ENCODE results near the gene CWF19L2.

The CWF19L2 gene

DNA sequence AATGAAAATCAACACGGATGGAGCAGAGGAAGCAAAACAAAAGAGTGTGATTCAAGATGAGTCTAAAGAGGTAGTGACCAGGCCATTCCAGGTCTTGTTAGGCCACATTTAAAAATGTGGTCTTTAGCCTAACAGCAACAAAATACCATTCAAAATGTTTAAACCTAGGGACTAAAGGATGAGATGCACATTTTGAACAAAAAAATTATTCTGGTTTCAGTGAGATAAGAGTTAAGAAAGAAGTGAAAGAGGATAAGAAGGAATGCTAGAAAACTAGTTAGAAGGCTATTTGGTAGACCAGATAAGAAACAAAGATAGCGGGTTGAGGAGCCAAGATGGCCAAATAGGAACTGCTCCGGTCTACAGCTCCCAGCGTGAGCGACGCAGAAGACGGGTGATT lies 85.2 kb downstream of the CWF19L2 start:
- DNase-seq = no peak
- Histone ChIP-seq H3K4me1 (ENCODE audit: control extremely low read depth in 1 of 4, control insufficient read depth in 4 of 4, insufficient read depth in 4 of 4, low read length in 3 of 4) (no peaks in the 10 kb centered on the region), H3K36me3 (ENCODE audit: control insufficient read depth in 4 of 4, insufficient read depth in 4 of 4, low read length in 3 of 4) (peaks cover 0 to 2% (median 0%) of the 10 kb centered on the region in 4 experiments), H3K4me3 (ENCODE audit: control insufficient read depth in 1 of 7, extremely low read depth in 1 of 7, insufficient read depth in 4 of 7, low read depth in 2 of 7, low read length in 6 of 7) (no peak overlapping the region), H3K27ac (ENCODE audit: insufficient read depth in 1 of 2, low read depth in 1 of 2, low read length in 2 of 2, poor library complexity in 1 of 2, severe bottlenecking in 2 of 2) (no peak overlapping the region), H3K27me3 (replicated peaks in 2 of 5; ENCODE audit: control insufficient read depth in 4 of 5, insufficient read depth in 5 of 5, low read length in 4 of 5) (no peaks in the 10 kb centered on the region), H3K9me3 (ENCODE audit: control extremely low read depth in 1 of 5, control insufficient read depth in 4 of 5, insufficient read depth in 2 of 5, low read depth in 1 of 5, low read length in 4 of 5) (no peaks in the 10 kb centered on the region)
- WGBS (ENCODE audit: insufficient coverage) = 100% methylated on average over 2 of the region's 7 CpGs
- CTCF ChIA-PET = no interaction called here
- POLR2A ChIA-PET = no interaction called here

DNA sequence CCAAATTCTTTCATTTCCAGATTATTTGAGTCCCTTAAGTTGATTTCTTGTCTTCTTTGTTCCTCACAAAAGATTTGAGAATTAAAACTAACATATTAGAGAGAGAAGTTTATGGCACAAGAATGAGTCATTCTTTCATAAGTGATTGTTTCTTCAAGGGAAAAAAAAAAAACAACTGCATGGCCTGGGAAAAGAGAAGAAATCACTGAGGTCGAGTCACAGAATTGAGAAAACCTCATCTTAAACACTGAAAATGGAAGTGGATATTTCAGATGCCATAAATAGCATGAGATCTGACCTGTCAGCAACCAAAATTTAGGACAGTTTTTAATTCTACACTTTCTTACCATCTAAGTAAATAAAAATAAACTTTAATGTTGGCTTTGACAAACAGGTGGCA lies 87.2 kb downstream of the CWF19L2 start:
- no peak for DNase-seq
- no peaks in the 10 kb centered on the region for H3K27me3 ChIP-seq (replicated peaks in 2 of 5; ENCODE audit: control insufficient read depth in 4 of 5, insufficient read depth in 5 of 5, low read length in 4 of 5)
- no peaks in the 10 kb centered on the region for H3K9me3 ChIP-seq (ENCODE audit: control extremely low read depth in 1 of 5, control insufficient read depth in 4 of 5, insufficient read depth in 2 of 5, low read depth in 1 of 5, low read length in 4 of 5)
- POLR2A ChIA-PET = no interaction called here
- H3K4me1 ChIP-seq (ENCODE audit: control extremely low read depth in 1 of 4, control insufficient read depth in 4 of 4, insufficient read depth in 4 of 4, low read length in 3 of 4) = no peaks in the 10 kb centered on the region
- CTCF ChIA-PET = no interaction called here
- WGBS (ENCODE audit: insufficient coverage) = no CpG with 5 or more reads among the region's 1 CpG
- peaks cover 0 to 2% (median 0%) of the 10 kb centered on the region in 4 experiments for H3K36me3 ChIP-seq (ENCODE audit: control insufficient read depth in 4 of 4, insufficient read depth in 4 of 4, low read length in 3 of 4)
- H3K4me3 ChIP-seq (ENCODE audit: control insufficient read depth in 1 of 7, extremely low read depth in 1 of 7, insufficient read depth in 4 of 7, low read depth in 2 of 7, low read length in 6 of 7) = no peak overlapping the region
- H3K27ac ChIP-seq (ENCODE audit: insufficient read depth in 1 of 2, low read depth in 1 of 2, low read length in 2 of 2, poor library complexity in 1 of 2, severe bottlenecking in 2 of 2) = no peak overlapping the region

- DNase-seq = no peak
- ChIA-PET POLR2A (no interaction called here), CTCF (no interaction called here)
- 95% methylated on average over 4 of the region's 4 CpGs for WGBS (ENCODE audit: insufficient coverage)
- Histone ChIP-seq H3K27ac (ENCODE audit: insufficient read depth in 1 of 2, low read depth in 1 of 2, low read length in 2 of 2, poor library complexity in 1 of 2, severe bottlenecking in 2 of 2) (no peak overlapping the region), H3K9me3 (ENCODE audit: control extremely low read depth in 1 of 5, control insufficient read depth in 4 of 5, insufficient read depth in 2 of 5, low read depth in 1 of 5, low read length in 4 of 5) (peaks cover 0 to 11% (median 2%) of the 10 kb centered on the region in 5 experiments), H3K4me3 (ENCODE audit: control insufficient read depth in 1 of 7, extremely low read depth in 1 of 7, insufficient read depth in 4 of 7, low read depth in 2 of 7, low read length in 6 of 7) (no peak overlapping the region), H3K4me1 (ENCODE audit: control extremely low read depth in 1 of 4, control insufficient read depth in 4 of 4, insufficient read depth in 4 of 4, low read length in 3 of 4) (no peaks in the 10 kb centered on the region), H3K27me3 (replicated peaks in 2 of 5; ENCODE audit: control insufficient read depth in 4 of 5, insufficient read depth in 5 of 5, low read length in 4 of 5) (no peaks in the 10 kb centered on the region), H3K36me3 (ENCODE audit: control insufficient read depth in 4 of 4, insufficient read depth in 4 of 4, low read length in 3 of 4) (peaks cover 0 to 8% (median 4%) of the 10 kb centered on the region in 4 experiments)
Measured at GRCh38 chr11:107359701-107360100, 97.9 kb downstream of the CWF19L2 start.

GRCh38 chr11:107357877-107358276 lies 99.7 kb downstream of the CWF19L2 start:
- peaks cover 0 to 11% (median 2%) of the 10 kb centered on the region in 5 experiments for H3K9me3 ChIP-seq (ENCODE audit: control extremely low read depth in 1 of 5, control insufficient read depth in 4 of 5, insufficient read depth in 2 of 5, low read depth in 1 of 5, low read length in 4 of 5)
- DNase-seq = no peak
- WGBS (ENCODE audit: insufficient coverage) = no CpG with 5 or more reads among the region's 1 CpG
- ChIA-PET CTCF (no interaction called here), POLR2A (no interaction called here)
- no peak overlapping the region for H3K4me3 ChIP-seq (ENCODE audit: control insufficient read depth in 1 of 7, extremely low read depth in 1 of 7, insufficient read depth in 4 of 7, low read depth in 2 of 7, low read length in 6 of 7)
- no peaks in the 10 kb centered on the region for H3K4me1 ChIP-seq (ENCODE audit: control extremely low read depth in 1 of 4, control insufficient read depth in 4 of 4, insufficient read depth in 4 of 4, low read length in 3 of 4)
- H3K36me3 ChIP-seq (ENCODE audit: control insufficient read depth in 4 of 4, insufficient read depth in 4 of 4, low read length in 3 of 4) = peaks cover 0 to 10% (median 4%) of the 10 kb centered on the region in 4 experiments
- H3K27ac ChIP-seq (ENCODE audit: insufficient read depth in 1 of 2, low read depth in 1 of 2, low read length in 2 of 2, poor library complexity in 1 of 2, severe bottlenecking in 2 of 2) = no peak overlapping the region
- H3K27me3 ChIP-seq (replicated peaks in 2 of 5; ENCODE audit: control insufficient read depth in 4 of 5, insufficient read depth in 5 of 5, low read length in 4 of 5) = no peaks in the 10 kb centered on the region

DNA sequence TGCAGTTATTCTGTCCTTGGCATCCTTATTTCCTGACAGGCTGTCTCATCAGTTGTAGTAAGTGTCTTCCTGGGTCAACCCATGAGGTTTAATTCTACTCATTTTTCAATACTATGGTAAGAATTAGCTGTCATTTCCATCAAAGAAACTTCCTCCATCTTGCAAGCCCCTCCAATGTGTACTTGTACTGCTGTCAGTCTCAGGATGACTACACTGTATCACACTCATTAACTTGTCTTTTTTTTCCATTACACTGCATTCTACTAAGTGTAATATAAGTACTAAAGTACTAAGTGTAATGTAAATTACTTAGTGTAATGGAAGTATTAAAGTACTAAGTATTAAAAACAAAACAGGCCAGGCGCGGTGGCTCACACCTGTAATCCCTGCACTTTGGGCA lies 102.8 kb downstream of the CWF19L2 start:
- Histone ChIP-seq H3K4me1 (ENCODE audit: control extremely low read depth in 1 of 4, control insufficient read depth in 4 of 4, insufficient read depth in 4 of 4, low read length in 3 of 4) (no peaks in the 10 kb centered on the region), H3K36me3 (ENCODE audit: control insufficient read depth in 4 of 4, insufficient read depth in 4 of 4, low read length in 3 of 4) (peaks cover 2 to 18% (median 4%) of the 10 kb centered on the region in 4 experiments), H3K9me3 (ENCODE audit: control extremely low read depth in 1 of 5, control insufficient read depth in 4 of 5, insufficient read depth in 2 of 5, low read depth in 1 of 5, low read length in 4 of 5) (peaks cover 0 to 4% (median 2%) of the 10 kb centered on the region in 5 experiments), H3K27ac (ENCODE audit: insufficient read depth in 1 of 2, low read depth in 1 of 2, low read length in 2 of 2, poor library complexity in 1 of 2, severe bottlenecking in 2 of 2) (no peak overlapping the region), H3K4me3 (ENCODE audit: control insufficient read depth in 1 of 7, extremely low read depth in 1 of 7, insufficient read depth in 4 of 7, low read depth in 2 of 7, low read length in 6 of 7) (no peak overlapping the region), H3K27me3 (replicated peaks in 2 of 5; ENCODE audit: control insufficient read depth in 4 of 5, insufficient read depth in 5 of 5, low read length in 4 of 5) (no peaks in the 10 kb centered on the region)
- ChIA-PET CTCF (no interaction called here), POLR2A (no interaction called here)
- DNase-seq = no peak
- 92% methylated on average over 2 of the region's 2 CpGs for WGBS (ENCODE audit: insufficient coverage)

GRCh38 chr11:107337917-107338316 lies 119.7 kb downstream of the CWF19L2 start:
- ChIA-PET POLR2A (no interaction called here), CTCF (no interaction called here)
- Histone ChIP-seq H3K27ac (ENCODE audit: insufficient read depth in 1 of 2, low read depth in 1 of 2, low read length in 2 of 2, poor library complexity in 1 of 2, severe bottlenecking in 2 of 2) (no peak overlapping the region), H3K9me3 (ENCODE audit: control extremely low read depth in 1 of 5, control insufficient read depth in 4 of 5, insufficient read depth in 2 of 5, low read depth in 1 of 5, low read length in 4 of 5) (no peaks in the 10 kb centered on the region), H3K4me3 (ENCODE audit: control insufficient read depth in 1 of 7, extremely low read depth in 1 of 7, insufficient read depth in 4 of 7, low read depth in 2 of 7, low read length in 6 of 7) (no peak overlapping the region), H3K4me1 (ENCODE audit: control extremely low read depth in 1 of 4, control insufficient read depth in 4 of 4, insufficient read depth in 4 of 4, low read length in 3 of 4) (no peaks in the 10 kb centered on the region), H3K27me3 (replicated peaks in 2 of 5; ENCODE audit: control insufficient read depth in 4 of 5, insufficient read depth in 5 of 5, low read length in 4 of 5) (no peaks in the 10 kb centered on the region), H3K36me3 (ENCODE audit: control insufficient read depth in 4 of 4, insufficient read depth in 4 of 4, low read length in 3 of 4) (peaks cover 0 to 4% (median 3%) of the 10 kb centered on the region in 4 experiments)
- peak in 1 of 3 donors; percentile 1 for DNase-seq
- 100% methylated on average over 2 of the region's 2 CpGs for WGBS (ENCODE audit: insufficient coverage)

GRCh38 chr11:107331728-107332127 lies 125.9 kb downstream of the CWF19L2 start:
- Histone ChIP-seq H3K27me3 (replicated peaks in 2 of 5; ENCODE audit: control insufficient read depth in 4 of 5, insufficient read depth in 5 of 5, low read length in 4 of 5) (no peaks in the 10 kb centered on the region), H3K4me3 (ENCODE audit: control insufficient read depth in 1 of 7, extremely low read depth in 1 of 7, insufficient read depth in 4 of 7, low read depth in 2 of 7, low read length in 6 of 7) (no peak overlapping the region), H3K36me3 (ENCODE audit: control insufficient read depth in 4 of 4, insufficient read depth in 4 of 4, low read length in 3 of 4) (peaks cover 3 to 12% (median 9%) of the 10 kb centered on the region in 4 experiments), H3K27ac (ENCODE audit: insufficient read depth in 1 of 2, low read depth in 1 of 2, low read length in 2 of 2, poor library complexity in 1 of 2, severe bottlenecking in 2 of 2) (no peak overlapping the region), H3K9me3 (ENCODE audit: control extremely low read depth in 1 of 5, control insufficient read depth in 4 of 5, insufficient read depth in 2 of 5, low read depth in 1 of 5, low read length in 4 of 5) (no peaks in the 10 kb centered on the region), H3K4me1 (ENCODE audit: control extremely low read depth in 1 of 4, control insufficient read depth in 4 of 4, insufficient read depth in 4 of 4, low read length in 3 of 4) (peaks cover 0 to 3% (median 0%) of the 10 kb centered on the region in 4 experiments)
- ChIA-PET CTCF (no interaction called here), POLR2A (no interaction called here)
- WGBS (ENCODE audit: insufficient coverage) = no CpG with 5 or more reads among the region's 1 CpG
- peak in 2 of 3 donors; percentile 4 to 17 for DNase-seq

Data from common myeloid progenitor, CD34-positive (primary cell).